Activated T-helper 1 cell treated with anti-CD3 and anti-CD28 coated beads, Interleukin-12 subunit alpha, Interleukin-12 subunit beta, Interleukin-2, Interleukin-4 antibody, amounts not matched to agents 30 ng/mL and 10 ng/mL and 1 ng/mL, durations not matched to agents 14 hours and 24 hours and 36 hours (primary cell): ENCODE measurements around the gene ITPR1. TPM values are rescaled to one million over a fixed set of nuclear protein-coding genes. Genes with fewer than 3 reads are reported as not detected.

Source experiments
- DNase-seq: peaks from one replicate; pipeline ENCODE4 v3.0.0; 2021; ENCODE audit warnings: low spot score
- H3K27ac Mint-ChIP-seq: one replicate; pipeline ENCODE4 v1.8.0; 2021; ENCODE audit warnings: mild to moderate bottlenecking, mixed read lengths
- H3K27me3 Mint-ChIP-seq: one replicate; pipeline ENCODE4 v1.8.0; 2022; ENCODE audit warnings: mild to moderate bottlenecking, moderate library complexity, mixed read lengths; ENCODE audit not compliant: insufficient read depth
- H3K36me3 Mint-ChIP-seq: one replicate; pipeline ENCODE4 v1.8.0; 2021; ENCODE audit warnings: low read depth, mixed read lengths
- H3K4me1 Mint-ChIP-seq: one replicate; pipeline ENCODE4 v1.8.0; 2021; ENCODE audit warnings: low read depth, mixed read lengths
- H3K4me3 Mint-ChIP-seq: one replicate; pipeline ENCODE4 v1.8.0; 2021; ENCODE audit warnings: mild to moderate bottlenecking, moderate library complexity, mixed read lengths
- H3K9me3 Mint-ChIP-seq: one replicate; pipeline ENCODE4 v1.8.0; 2021; ENCODE audit warnings: mixed read lengths
- intact Hi-C: fragments of 100-400 bp; cut with micrococcal nuclease; formaldehyde crosslinking; loops from one replicate; pipeline ENCODE4 v1.15.1; 2024
- total RNA-seq: library from RNA; stranded (reverse); gene quantifications from 2 replicates; pipeline ENCODE4 v1.2.3, GENCODE V29; 2022

The ITPR1 gene
- total RNA-seq, 1 donor from 2014 or later = 108 TPM

DNA sequence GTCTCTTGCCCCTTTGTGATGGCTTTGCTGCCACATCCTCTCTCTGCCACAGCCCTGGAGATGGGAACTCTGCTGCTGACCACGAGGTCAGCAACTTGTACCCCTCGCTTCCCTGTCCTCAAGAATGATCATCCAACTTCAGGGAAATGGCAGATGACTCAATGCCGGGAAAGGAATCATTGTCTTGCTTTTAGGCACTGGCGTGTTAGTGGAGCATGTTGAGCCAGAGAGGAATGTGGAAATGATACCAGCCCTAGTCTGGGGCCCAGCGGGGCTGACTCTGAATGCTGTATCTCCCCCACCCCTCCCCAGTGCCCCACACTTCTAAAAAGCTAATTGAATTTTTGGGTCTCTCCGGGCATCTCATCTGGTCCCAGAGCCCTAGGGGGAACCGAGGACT lies 301.2 kb downstream of the ITPR1 start:
- H3K4me3 Mint-ChIP-seq = no peak overlapping the region
- H3K4me1 Mint-ChIP-seq = peaks cover 4% of the 10 kb centered on the region
- no peak for DNase-seq
- intact Hi-C loops = no loop called here
- H3K9me3 Mint-ChIP-seq = no peaks in the 10 kb centered on the region
- peaks cover 69% of the 10 kb centered on the region for H3K36me3 Mint-ChIP-seq
- H3K27ac Mint-ChIP-seq = no peak overlapping the region
- no peaks in the 10 kb centered on the region for H3K27me3 Mint-ChIP-seq

GRCh38 chr3:4794798-4795197 lies 301.6 kb downstream of the ITPR1 start:
- H3K27ac Mint-ChIP-seq = no peak overlapping the region
- H3K4me1 Mint-ChIP-seq = peaks cover 4% of the 10 kb centered on the region
- no peak overlapping the region for H3K4me3 Mint-ChIP-seq
- peaks cover 71% of the 10 kb centered on the region for H3K36me3 Mint-ChIP-seq
- intact Hi-C loops = no loop called here
- H3K9me3 Mint-ChIP-seq = no peaks in the 10 kb centered on the region
- H3K27me3 Mint-ChIP-seq = no peaks in the 10 kb centered on the region
- no peak for DNase-seq

GRCh38 chr3:4795905-4796304 lies 302.8 kb downstream of the ITPR1 start:
- peaks cover 8% of the 10 kb centered on the region for H3K4me1 Mint-ChIP-seq
- H3K9me3 Mint-ChIP-seq = no peaks in the 10 kb centered on the region
- no peak overlapping the region for H3K27ac Mint-ChIP-seq
- intact Hi-C loops = no loop called here
- no peaks in the 10 kb centered on the region for H3K27me3 Mint-ChIP-seq
- no peak overlapping the region for H3K4me3 Mint-ChIP-seq
- H3K36me3 Mint-ChIP-seq = peaks cover 77% of the 10 kb centered on the region
- DNase-seq = no peak

DNA sequence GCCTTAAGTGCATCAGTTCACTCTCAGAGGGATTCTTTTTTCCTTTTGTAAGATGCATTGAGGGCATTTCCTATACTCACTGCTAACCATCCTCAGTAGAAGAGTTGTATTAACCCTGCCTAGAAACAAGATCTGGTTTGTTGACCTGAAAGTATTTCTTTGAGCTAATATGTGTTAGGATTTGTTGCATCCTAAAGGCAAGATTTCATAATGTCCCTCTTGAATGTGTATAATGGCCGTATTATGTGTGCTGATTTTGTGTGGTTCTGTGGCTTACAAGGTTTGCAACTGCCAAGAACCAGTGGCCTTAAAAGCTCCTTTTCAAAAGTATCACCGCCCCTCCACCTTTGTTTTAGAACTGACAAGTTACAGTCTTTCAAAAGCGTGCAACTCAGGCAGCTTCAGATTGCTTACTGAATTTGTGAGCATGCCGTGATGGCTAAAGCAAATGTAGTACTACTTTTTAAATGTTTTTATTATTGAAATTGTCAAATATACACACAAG lies 304.1 kb downstream of the ITPR1 start:
- Mint-ChIP-seq H3K9me3 (no peaks in the 10 kb centered on the region), H3K36me3 (peaks cover 76% of the 10 kb centered on the region), H3K4me3 (no peak overlapping the region)

DNA sequence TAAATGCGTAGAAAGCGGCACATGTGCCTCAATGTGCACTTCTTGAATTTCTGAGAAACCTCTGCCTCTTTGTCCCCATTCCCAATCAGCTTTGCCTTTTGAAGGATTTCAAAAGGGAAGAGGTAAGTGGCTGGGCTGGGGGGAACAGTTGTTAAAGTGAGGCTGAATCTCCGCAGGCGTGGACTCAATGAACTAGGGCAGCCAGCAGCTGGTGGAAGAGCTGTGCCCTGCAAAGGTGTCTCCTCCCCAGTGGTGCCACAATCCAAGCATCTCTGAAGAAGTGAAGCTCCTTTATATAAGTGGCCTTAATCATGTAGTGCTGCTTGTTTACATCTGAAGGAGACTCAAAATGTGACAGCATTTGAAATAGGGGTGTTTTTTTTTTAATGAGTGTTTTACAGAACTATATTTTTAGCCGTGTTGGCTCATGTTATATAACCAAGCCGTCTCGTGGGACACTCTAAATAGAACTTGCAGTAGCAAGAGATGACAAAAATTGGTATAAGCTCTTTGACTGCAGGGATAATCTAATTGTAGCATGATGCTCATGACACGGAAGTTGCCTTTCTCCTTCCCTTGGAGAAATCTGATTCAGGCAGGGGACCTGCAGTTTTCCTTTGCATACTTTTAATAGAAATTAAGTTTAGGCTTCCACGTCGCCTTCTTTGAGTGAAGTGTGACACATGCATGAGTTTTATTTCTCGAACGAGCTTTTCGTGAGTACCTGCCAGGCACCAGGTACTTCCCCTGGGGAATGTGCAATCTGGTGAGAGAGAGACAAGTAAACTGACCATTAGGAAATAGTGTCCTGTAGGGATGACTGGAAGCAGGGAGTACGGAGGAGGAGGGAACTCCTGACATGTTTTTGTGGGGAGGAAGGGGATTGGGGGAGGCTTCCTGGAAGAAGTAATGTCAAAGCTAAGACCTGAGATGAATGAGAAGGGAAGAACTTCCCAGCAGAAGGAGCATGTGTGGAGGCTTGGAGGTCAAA lies 306.4 kb downstream of the ITPR1 start:
- DNase-seq = no peak
- no peaks in the 10 kb centered on the region for H3K27me3 Mint-ChIP-seq
- intact Hi-C loops = no loop called here
- peaks cover 29% of the 10 kb centered on the region for H3K4me1 Mint-ChIP-seq
- H3K27ac Mint-ChIP-seq = no peak overlapping the region
- H3K4me3 Mint-ChIP-seq = no peak overlapping the region
- H3K9me3 Mint-ChIP-seq = no peaks in the 10 kb centered on the region
- peaks cover 77% of the 10 kb centered on the region for H3K36me3 Mint-ChIP-seq

More for the DNA sequence above, 304.1 kb downstream of the ITPR1 start:
- Mint-ChIP-seq H3K27ac (no peak overlapping the region), H3K27me3 (no peaks in the 10 kb centered on the region), H3K4me1 (peaks cover 12% of the 10 kb centered on the region)
- no peak for DNase-seq
- intact Hi-C loops = no loop called here

DNA sequence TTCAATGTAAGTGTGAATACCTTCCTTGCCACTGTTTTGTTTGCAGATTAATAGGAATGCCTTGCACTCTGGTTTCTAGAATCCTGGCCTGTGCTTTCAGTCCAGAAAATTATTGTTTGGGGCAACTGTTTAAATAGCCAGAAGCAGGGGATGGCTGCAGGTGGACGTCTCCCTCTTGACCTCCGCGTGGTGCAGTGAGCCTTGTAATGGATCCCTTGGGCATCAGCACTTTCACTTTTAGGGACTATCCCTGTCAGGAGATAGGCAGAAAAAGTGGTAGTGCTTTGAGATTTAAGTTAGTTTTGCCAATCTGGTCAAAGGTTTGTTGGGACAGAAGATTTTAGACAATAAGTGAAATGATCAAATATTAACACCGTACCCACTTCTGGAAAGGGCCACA lies 307.4 kb downstream of the ITPR1 start:
- DNase-seq = no peak
- Mint-ChIP-seq H3K4me1 (peaks cover 39% of the 10 kb centered on the region), H3K9me3 (peaks cover under 1% of the 10 kb centered on the region), H3K27ac (no peak overlapping the region), H3K27me3 (no peaks in the 10 kb centered on the region), H3K4me3 (no peak overlapping the region), H3K36me3 (peaks cover 81% of the 10 kb centered on the region)
- intact Hi-C loops = no loop called here

GRCh38 chr3:4801892-4802291 lies 308.7 kb downstream of the ITPR1 start:
- Mint-ChIP-seq H3K4me3 (no peak overlapping the region), H3K36me3 (peaks cover 87% of the 10 kb centered on the region), H3K4me1 (peaks cover 52% of the 10 kb centered on the region), H3K27me3 (no peaks in the 10 kb centered on the region), H3K27ac (no peak overlapping the region), H3K9me3 (peaks cover 4% of the 10 kb centered on the region)
- intact Hi-C loops = no loop called here
- no peak for DNase-seq

- DNase-seq = no peak
- Mint-ChIP-seq H3K4me1 (peaks cover 52% of the 10 kb centered on the region), H3K36me3 (peaks cover 85% of the 10 kb centered on the region), H3K27me3 (no peaks in the 10 kb centered on the region), H3K27ac (no peak overlapping the region), H3K9me3 (peaks cover 4% of the 10 kb centered on the region), H3K4me3 (no peak overlapping the region)
- intact Hi-C loops = no loop called here
These were observed 309.8 kb downstream of the ITPR1 start for GRCh38 chr3:4802903-4803302.

DNA sequence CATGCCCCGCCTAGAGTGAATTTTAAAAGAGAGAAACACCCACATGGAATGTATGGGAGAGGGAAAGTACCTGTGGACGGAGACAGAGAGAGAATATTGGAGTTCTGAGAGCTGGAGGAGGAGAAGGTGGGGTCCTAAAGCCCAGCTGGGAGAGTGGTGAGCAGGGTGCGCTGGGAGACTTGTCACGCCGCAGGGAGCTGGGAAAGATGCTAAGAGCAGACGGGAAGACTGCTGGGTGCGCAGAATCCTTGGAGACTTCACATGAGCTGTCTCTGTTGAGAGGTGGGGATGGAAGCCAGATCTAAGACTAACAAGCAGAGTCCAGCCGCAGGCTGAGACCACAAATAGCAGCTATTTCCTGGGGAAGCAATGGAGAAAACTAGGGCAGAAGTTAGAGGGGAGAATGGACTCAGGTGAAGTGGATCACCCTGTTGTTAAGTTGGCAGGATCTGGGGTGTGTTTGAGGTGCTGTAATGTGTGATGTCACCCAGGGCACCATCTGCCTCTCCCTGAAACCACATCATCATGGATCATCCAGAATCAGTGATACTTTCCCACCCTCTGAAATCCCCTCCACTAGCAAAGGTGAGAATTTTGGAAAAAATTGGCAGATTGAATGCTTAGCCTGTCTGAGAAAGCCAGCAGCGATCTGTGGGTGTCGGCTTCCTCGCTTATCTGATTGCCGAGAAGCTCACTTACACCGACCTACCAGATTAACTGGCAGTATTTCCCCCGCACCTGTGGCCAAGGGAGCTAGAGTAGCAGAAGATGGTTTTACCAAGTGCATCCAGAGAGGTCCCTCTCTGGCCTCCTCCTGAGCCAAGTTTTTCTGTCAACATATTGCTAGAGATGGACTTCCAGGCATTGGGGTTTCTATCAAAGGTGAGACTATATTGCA lies 311.3 kb downstream of the ITPR1 start:
- Mint-ChIP-seq H3K4me3 (no peak overlapping the region), H3K9me3 (peaks cover 4% of the 10 kb centered on the region), H3K27ac (peak overlapping the region; percentile 76), H3K4me1 (peaks cover 59% of the 10 kb centered on the region), H3K27me3 (no peaks in the 10 kb centered on the region), H3K36me3 (peaks cover 81% of the 10 kb centered on the region)
- no peak for DNase-seq
- intact Hi-C loops = loop anchor here (1.0 kb wide), 10 partner anchors 16 to 390 kb away; no protein-coding TSS in a partner anchor

DNA sequence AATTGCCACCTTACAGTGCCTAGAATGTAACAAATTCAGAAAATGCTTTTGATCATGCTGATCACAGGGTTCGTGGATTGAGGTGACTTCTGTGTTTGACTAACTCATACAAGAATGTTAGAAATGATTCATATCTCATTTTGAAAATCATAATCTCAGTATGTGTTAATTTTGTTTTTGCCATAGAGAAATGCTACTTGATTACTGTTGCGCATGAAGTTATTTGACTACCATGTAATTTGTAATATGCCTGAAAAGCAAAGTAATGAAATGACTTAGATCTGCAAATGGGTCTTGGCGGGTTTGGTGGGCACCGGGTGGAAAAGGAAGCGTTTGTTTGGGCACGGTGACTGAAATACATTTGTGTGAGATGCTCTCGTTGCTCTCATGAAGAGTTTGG lies 312.5 kb downstream of the ITPR1 start:
- intact Hi-C loops = loop anchor here (1.0 kb wide), 10 partner anchors 15 to 389 kb away; no protein-coding TSS in a partner anchor
- H3K4me1 Mint-ChIP-seq = peaks cover 67% of the 10 kb centered on the region

DNA sequence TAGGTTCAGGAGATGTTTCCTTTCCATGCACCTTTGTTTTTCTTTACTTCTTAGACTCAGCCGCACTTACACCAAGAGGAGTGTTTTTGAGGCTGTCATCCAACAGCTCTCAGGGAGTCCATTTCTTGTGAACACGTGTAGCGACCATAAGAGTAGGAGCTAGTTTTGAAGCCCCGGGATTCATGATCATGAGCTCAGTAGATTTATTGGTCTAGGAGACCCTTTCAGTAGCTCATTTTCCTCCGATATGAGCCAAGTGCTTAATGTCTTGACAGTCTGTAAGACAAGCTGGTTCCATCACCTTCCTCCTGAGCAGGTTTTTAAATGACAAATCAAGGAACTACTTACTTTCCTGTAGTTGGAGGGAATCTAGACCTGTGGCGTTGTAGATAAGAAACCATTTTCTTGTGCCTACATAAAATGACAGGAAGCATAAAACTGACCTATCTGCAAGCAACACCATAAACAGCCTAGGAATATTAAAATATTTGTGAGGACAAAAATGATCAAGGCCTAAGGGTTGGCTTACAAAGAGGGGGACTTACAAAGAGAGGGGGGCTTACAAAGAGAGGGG lies 313.5 kb downstream of the ITPR1 start:
- intact Hi-C loops = no loop called here
- Mint-ChIP-seq H3K4me3 (no peak overlapping the region), H3K4me1 (peaks cover 68% of the 10 kb centered on the region), H3K9me3 (peaks cover 4% of the 10 kb centered on the region), H3K27ac (peak overlapping the region; percentile 76), H3K27me3 (no peaks in the 10 kb centered on the region), H3K36me3 (peaks cover 75% of the 10 kb centered on the region)
- no peak for DNase-seq

More for the DNA sequence above, 312.5 kb downstream of the ITPR1 start:
- Mint-ChIP-seq H3K27ac (peak overlapping the region; percentile 76), H3K36me3 (peaks cover 76% of the 10 kb centered on the region), H3K4me3 (peak overlapping the region; percentile 9), H3K27me3 (no peaks in the 10 kb centered on the region), H3K9me3 (peaks cover 4% of the 10 kb centered on the region)
- DNase-seq = no peak
